ENCODE data around the gene RSBN1. TPM values are rescaled to one million over a fixed set of nuclear protein-coding genes. Genes with fewer than 3 reads are reported as not detected.
A peak's percentile ranks its signal among the peaks of the same experiment; 100 is the strongest.

The RSBN1 gene
- total and polyA plus RNA-seq, 2 experiments from 2014 or later, result 12.8 to 20.3 TPM

- H3K36me3 ChIP-seq (replicated peaks; ENCODE audit: insufficient read depth, low read depth), result no peaks in the 10 kb centered on the region
- no peak overlapping the region for H3K4me3 ChIP-seq
- no peak overlapping the region for H3K27ac ChIP-seq
- DNase-seq (ENCODE audit: low spot score), result no peak
- H3K27me3 ChIP-seq, result no peaks in the 10 kb centered on the region
- peak overlapping the region; percentile 85 for H2AFZ ChIP-seq
- TF ChIP-seq CTCF (IDR thresholded peaks at IDR 0.05; ENCODE audit: poor library complexity) (no peak), EZH2phosphoT487 (IDR thresholded peaks at IDR 0.05; ENCODE audit: low read depth, severe bottlenecking, unreplicated experiment) (no peak), EZH2 (IDR thresholded peaks at IDR 0.05; ENCODE audit: borderline replicate concordance) (no peak)
- H4K20me1 ChIP-seq (ENCODE audit: insufficient read depth, poor library complexity, severe bottlenecking), result peaks cover 7% of the 10 kb centered on the region
- peak overlapping the region; percentile 74 for H3K4me2 ChIP-seq
- H3K9me3 ChIP-seq (ENCODE audit: low read depth), result no peaks in the 10 kb centered on the region
- WGBS (ENCODE audit: low lambda C conversion rate, missing lambda C conversion rate), result 95% methylated on average over 15 of the region's 15 CpGs
- H3K9me2 ChIP-seq (replicated peaks; ENCODE audit: insufficient read depth), result no peaks in the 10 kb centered on the region
- H3K4me1 ChIP-seq (ENCODE audit: insufficient read depth), result peaks cover 10% of the 10 kb centered on the region
- H3K79me2 ChIP-seq, result peaks cover 35% of the 10 kb centered on the region
Observed at GRCh38 chr1:113813218-113813617, 942 bp upstream of the RSBN1 start.

- H3K27ac ChIP-seq, result peak overlapping the region; percentile 76
- H3K36me3 ChIP-seq (replicated peaks; ENCODE audit: insufficient read depth, low read depth), result no peaks in the 10 kb centered on the region
- no peak for TF ChIP-seq EZH2 (IDR thresholded peaks at IDR 0.05; ENCODE audit: borderline replicate concordance)
- TF ChIP-seq CTCF (IDR thresholded peaks at IDR 0.05; ENCODE audit: poor library complexity), result no peak
- TF ChIP-seq EZH2phosphoT487 (IDR thresholded peaks at IDR 0.05; ENCODE audit: low read depth, severe bottlenecking, unreplicated experiment), result no peak
- peak overlapping the region; percentile 74 for H3K4me2 ChIP-seq
- peak overlapping the region; percentile 20 for H3K4me3 ChIP-seq
- no peaks in the 10 kb centered on the region for H3K9me3 ChIP-seq (ENCODE audit: low read depth)
- DNase-seq (ENCODE audit: low spot score), result peak; percentile 18
- no peaks in the 10 kb centered on the region for H3K27me3 ChIP-seq
- H3K4me1 ChIP-seq (ENCODE audit: insufficient read depth), result peaks cover 10% of the 10 kb centered on the region
- H3K9me2 ChIP-seq (replicated peaks; ENCODE audit: insufficient read depth), result no peaks in the 10 kb centered on the region
- H3K79me2 ChIP-seq, result peaks cover 41% of the 10 kb centered on the region
- peak overlapping the region; percentile 85 for H2AFZ ChIP-seq
- 34% methylated on average over 13 of the region's 13 CpGs for WGBS (ENCODE audit: low lambda C conversion rate, missing lambda C conversion rate)
- peaks cover 7% of the 10 kb centered on the region for H4K20me1 ChIP-seq (ENCODE audit: insufficient read depth, poor library complexity, severe bottlenecking)
Observed at GRCh38 chr1:113812661-113813135, 422 bp upstream of the RSBN1 start.

- peak; percentile 66 for DNase-seq (ENCODE audit: low spot score)
- under 1% methylated on average over 29 of the region's 29 CpGs for WGBS (ENCODE audit: low lambda C conversion rate, missing lambda C conversion rate)
Observed at GRCh38 chr1:113811156-113811887, 954 bp downstream of the RSBN1 start.

More at GRCh38 chr1:113811156-113811887, 954 bp downstream of the RSBN1 start:
- Histone ChIP-seq H3K4me1 (ENCODE audit: insufficient read depth) (peaks cover 10% of the 10 kb centered on the region), H3K79me2 (peaks cover 54% of the 10 kb centered on the region), H3K36me3 (replicated peaks; ENCODE audit: insufficient read depth, low read depth) (no peaks in the 10 kb centered on the region), H3K4me2 (peak overlapping the region; percentile 81), H3K9me3 (ENCODE audit: low read depth) (no peaks in the 10 kb centered on the region), H3K9me2 (replicated peaks; ENCODE audit: insufficient read depth) (no peaks in the 10 kb centered on the region), H3K27me3 (no peaks in the 10 kb centered on the region), H3K4me3 (peak overlapping the region; percentile 63), H4K20me1 (ENCODE audit: insufficient read depth, poor library complexity, severe bottlenecking) (peaks cover 7% of the 10 kb centered on the region), H2AFZ (peak overlapping the region; percentile 22), H3K27ac (peak overlapping the region; percentile 86)
- no peak for TF ChIP-seq CTCF (IDR thresholded peaks at IDR 0.05; ENCODE audit: poor library complexity)
- no peak for TF ChIP-seq EZH2 (IDR thresholded peaks at IDR 0.05; ENCODE audit: borderline replicate concordance)
- no peak for TF ChIP-seq EZH2phosphoT487 (IDR thresholded peaks at IDR 0.05; ENCODE audit: low read depth, severe bottlenecking, unreplicated experiment)

All from hepatocyte (in vitro differentiated cells).